SU-DHL-6 (cell line): Measurements from ENCODE around the gene ASTN1.

ENCODE experiments used
- H2AFZ ChIP-seq: fragments of 200-600 bp; sonication (generic); 2 replicates; pipeline ENCODE4 v1.6.1; 2014; ENCODE audit warnings: low read depth, mild to moderate bottlenecking, moderate library complexity, mixed read lengths, antibody characterized with exemption, low read length; ENCODE audit not compliant: severe bottlenecking
- H3F3A ChIP-seq: fragments of 200-600 bp; shearing (Covaris generic); 2 replicates; pipeline ENCODE4 v1.6.0; 2016; ENCODE audit warnings: antibody characterized with exemption, mild to moderate bottlenecking; ENCODE audit not compliant: insufficient read depth
- H3K27ac ChIP-seq: fragments of 200-600 bp; sonication (generic); 2 replicates; pipeline ENCODE4 v1.5.1; 2016; ENCODE audit warnings: low read depth, mild to moderate bottlenecking, low read length, moderate library complexity, mixed read lengths
- H3K27me3 ChIP-seq: fragments of 200-600 bp; sonication (generic), shearing (Covaris generic); 2 replicates; pipeline ENCODE4 v1.6.0; 2014; ENCODE audit warnings: mild to moderate bottlenecking, low read length
- H3K36me3 ChIP-seq: fragments of 200-600 bp; sonication (generic); 2 replicates; pipeline ENCODE4 v1.6.1; 2014; ENCODE audit warnings: mild to moderate bottlenecking, low read length, mixed read lengths
- H3K4me2 ChIP-seq: fragments of 300-600, 200-600 bp; shearing (Covaris generic), sonication (generic); 2 replicates; pipeline ENCODE4 v1.6.0; 2014; ENCODE audit warnings: low read length, low read depth, mild to moderate bottlenecking; ENCODE audit not compliant: poor library complexity, severe bottlenecking
- H3K4me3 ChIP-seq: fragments of 200-600 bp; sonication (generic); 2 replicates; pipeline ENCODE4 v1.5.1; 2014; ENCODE audit warnings: antibody characterized with exemption, low read length, mild to moderate bottlenecking, mixed read lengths; ENCODE audit not compliant: insufficient read depth, poor library complexity, severe bottlenecking
- H3K79me2 ChIP-seq: fragments of 200-600 bp; sonication (generic); 2 replicates; pipeline ENCODE4 v1.6.1; 2014; ENCODE audit warnings: mild to moderate bottlenecking, low read length, moderate library complexity; ENCODE audit not compliant: insufficient read depth
- H3K9ac ChIP-seq: fragments of 200-600 bp; sonication (generic); 2 replicates; pipeline ENCODE4 v1.7.0; 2014; ENCODE audit warnings: mild to moderate bottlenecking, low read length
- H3K9me2 ChIP-seq: fragments of 200-600 bp; sonication (generic); replicated peaks from 2 replicates; pipeline ENCODE4 v1.6.1; 2014; ENCODE audit warnings: low read length; ENCODE audit not compliant: insufficient read depth
- H3K9me3 ChIP-seq: fragments of 200-600 bp; sonication (generic); 2 replicates; pipeline ENCODE4 v1.6.1; 2014; ENCODE audit warnings: low read length, mixed read lengths; ENCODE audit not compliant: insufficient read depth
- H4K20me1 ChIP-seq: fragments of 200-600 bp; sonication (generic); 2 replicates; pipeline ENCODE4 v1.6.1; 2014; ENCODE audit warnings: low read depth, mild to moderate bottlenecking, antibody characterized with exemption, low read length, moderate library complexity, mixed read lengths
- EZH2phosphoT487 ChIP-seq: fragments of 200-600 bp; sonication (generic), shearing (Covaris generic); conservative IDR thresholded peaks from 2 replicates; pipeline ENCODE4 v1.6.1; 2018; ENCODE audit warnings: mild to moderate bottlenecking, antibody characterized with exemption, low read length, moderate library complexity, mixed read lengths
- TF ChIP-seq, protein P1 (sequence below): fragments of 200-600 bp; sonication (generic); IDR thresholded peaks from one replicate; pipeline ENCODE4 v1.5.1; 2017; ENCODE audit warnings: antibody characterized with exemption, mild to moderate bottlenecking, low read length, moderate library complexity; ENCODE audit not compliant: insufficient read depth, poor library complexity, severe bottlenecking

ASTN1 gene

GRCh38 chr1:177162243-177162642 lies 2.3 kb downstream of the ASTN1 start:
- Histone ChIP-seq H3K79me2 (no peaks in the 10 kb centered on the region), H4K20me1 (no peaks in the 10 kb centered on the region), H3F3A (no peaks in the 10 kb centered on the region), H3K4me3 (no peak overlapping the region), H3K36me3 (no peaks in the 10 kb centered on the region), H3K9me3 (no peaks in the 10 kb centered on the region), H3K9ac (no peak overlapping the region), H2AFZ (no peak overlapping the region), H3K4me2 (no peak overlapping the region), H3K27ac (no peak overlapping the region), H3K27me3 (no peaks in the 10 kb centered on the region), H3K9me2 (no peaks in the 10 kb centered on the region)
- TF ChIP-seq, protein P1, sequence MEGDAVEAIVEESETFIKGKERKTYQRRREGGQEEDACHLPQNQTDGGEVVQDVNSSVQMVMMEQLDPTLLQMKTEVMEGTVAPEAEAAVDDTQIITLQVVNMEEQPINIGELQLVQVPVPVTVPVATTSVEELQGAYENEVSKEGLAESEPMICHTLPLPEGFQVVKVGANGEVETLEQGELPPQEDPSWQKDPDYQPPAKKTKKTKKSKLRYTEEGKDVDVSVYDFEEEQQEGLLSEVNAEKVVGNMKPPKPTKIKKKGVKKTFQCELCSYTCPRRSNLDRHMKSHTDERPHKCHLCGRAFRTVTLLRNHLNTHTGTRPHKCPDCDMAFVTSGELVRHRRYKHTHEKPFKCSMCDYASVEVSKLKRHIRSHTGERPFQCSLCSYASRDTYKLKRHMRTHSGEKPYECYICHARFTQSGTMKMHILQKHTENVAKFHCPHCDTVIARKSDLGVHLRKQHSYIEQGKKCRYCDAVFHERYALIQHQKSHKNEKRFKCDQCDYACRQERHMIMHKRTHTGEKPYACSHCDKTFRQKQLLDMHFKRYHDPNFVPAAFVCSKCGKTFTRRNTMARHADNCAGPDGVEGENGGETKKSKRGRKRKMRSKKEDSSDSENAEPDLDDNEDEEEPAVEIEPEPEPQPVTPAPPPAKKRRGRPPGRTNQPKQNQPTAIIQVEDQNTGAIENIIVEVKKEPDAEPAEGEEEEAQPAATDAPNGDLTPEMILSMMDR = no peak
- no peak for TF ChIP-seq EZH2phosphoT487

GRCh38 chr1:177146499-177146898 lies 18.0 kb downstream of the ASTN1 start:
- Histone ChIP-seq H2AFZ (no peak overlapping the region), H3K9me3 (no peaks in the 10 kb centered on the region), H3K9ac (no peak overlapping the region), H4K20me1 (no peaks in the 10 kb centered on the region), H3K4me3 (no peak overlapping the region), H3K4me2 (no peak overlapping the region), H3K36me3 (no peaks in the 10 kb centered on the region), H3K27me3 (no peaks in the 10 kb centered on the region), H3K9me2 (no peaks in the 10 kb centered on the region), H3K79me2 (no peaks in the 10 kb centered on the region), H3F3A (no peaks in the 10 kb centered on the region), H3K27ac (no peak overlapping the region)
- TF ChIP-seq, protein P1 = no peak
- TF ChIP-seq EZH2phosphoT487 = no peak

DNA sequence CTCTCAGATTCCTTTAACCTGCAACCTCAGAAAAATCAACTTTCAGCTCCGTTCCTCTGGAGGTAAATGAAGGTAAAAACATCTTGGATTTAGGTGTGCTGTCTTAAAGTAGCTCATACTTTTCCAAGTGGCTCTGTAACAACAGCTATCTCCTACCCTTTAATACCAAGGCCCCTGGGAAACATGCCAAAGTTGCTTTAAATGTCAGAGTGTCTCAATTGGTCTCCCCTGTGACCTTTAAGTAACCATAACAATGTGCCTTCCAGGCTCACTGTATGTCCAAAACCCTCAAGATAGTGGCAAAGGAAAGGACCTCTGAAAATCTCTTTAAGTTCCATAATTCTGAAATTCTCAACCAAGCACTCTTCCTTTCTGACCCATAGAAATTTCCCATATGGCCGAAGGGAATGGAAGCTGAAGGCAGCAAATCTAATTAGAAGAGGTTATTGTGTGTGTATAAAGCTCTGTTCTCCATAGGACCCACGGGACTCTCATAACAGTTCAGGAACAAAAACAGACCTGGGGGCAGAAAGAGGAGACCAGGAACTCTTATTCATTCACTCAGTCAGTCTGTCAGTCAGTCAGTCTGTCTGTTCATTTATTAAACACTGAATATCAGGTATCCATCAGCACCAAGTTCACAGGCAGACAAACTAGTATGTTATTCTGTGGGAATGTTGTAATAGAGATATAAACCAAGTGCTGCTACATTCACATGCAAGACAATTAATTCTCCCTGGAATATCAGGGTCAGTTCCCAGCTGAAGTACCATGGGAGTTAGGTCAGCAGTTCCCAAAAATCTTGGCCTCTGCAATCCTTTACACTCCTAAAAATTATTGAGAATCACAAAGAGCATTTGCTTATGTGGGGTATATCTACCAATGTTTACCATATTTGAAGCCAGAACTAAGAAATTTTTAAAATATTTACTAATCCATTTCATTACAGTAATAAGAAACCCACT lies 19.1 kb downstream of the ASTN1 start:
- no peak for TF ChIP-seq EZH2phosphoT487
- TF ChIP-seq, protein P1 = no peak
- no peak overlapping the region for H3K27ac ChIP-seq
- no peaks in the 10 kb centered on the region for H3K27me3 ChIP-seq
- H3K9me3 ChIP-seq = no peaks in the 10 kb centered on the region
- H3K9me2 ChIP-seq = no peaks in the 10 kb centered on the region
- no peak overlapping the region for H3K4me2 ChIP-seq
- no peaks in the 10 kb centered on the region for H3K36me3 ChIP-seq
- H3K4me3 ChIP-seq = no peak overlapping the region
- no peaks in the 10 kb centered on the region for H3K79me2 ChIP-seq
- no peak overlapping the region for H3K9ac ChIP-seq
- no peak overlapping the region for H2AFZ ChIP-seq
- H4K20me1 ChIP-seq = no peaks in the 10 kb centered on the region
- no peaks in the 10 kb centered on the region for H3F3A ChIP-seq
